WI38 (cell line): ENCODE data around the gene CDR2.

Experiments
- H3K4me3 ChIP-seq: 2 replicates; pipeline ENCODE4 v1.5.1; 2011; ENCODE audit warnings: low read depth, mild to moderate bottlenecking, control low read depth, low read length
- TF ChIP-seq, protein P1 (sequence below): IDR thresholded peaks from 2 replicates; pipeline ENCODE4 v1.5.1; 2012; ENCODE audit warnings: low read depth, mild to moderate bottlenecking, control low read depth, low read length

The CDR2 gene

DNA sequence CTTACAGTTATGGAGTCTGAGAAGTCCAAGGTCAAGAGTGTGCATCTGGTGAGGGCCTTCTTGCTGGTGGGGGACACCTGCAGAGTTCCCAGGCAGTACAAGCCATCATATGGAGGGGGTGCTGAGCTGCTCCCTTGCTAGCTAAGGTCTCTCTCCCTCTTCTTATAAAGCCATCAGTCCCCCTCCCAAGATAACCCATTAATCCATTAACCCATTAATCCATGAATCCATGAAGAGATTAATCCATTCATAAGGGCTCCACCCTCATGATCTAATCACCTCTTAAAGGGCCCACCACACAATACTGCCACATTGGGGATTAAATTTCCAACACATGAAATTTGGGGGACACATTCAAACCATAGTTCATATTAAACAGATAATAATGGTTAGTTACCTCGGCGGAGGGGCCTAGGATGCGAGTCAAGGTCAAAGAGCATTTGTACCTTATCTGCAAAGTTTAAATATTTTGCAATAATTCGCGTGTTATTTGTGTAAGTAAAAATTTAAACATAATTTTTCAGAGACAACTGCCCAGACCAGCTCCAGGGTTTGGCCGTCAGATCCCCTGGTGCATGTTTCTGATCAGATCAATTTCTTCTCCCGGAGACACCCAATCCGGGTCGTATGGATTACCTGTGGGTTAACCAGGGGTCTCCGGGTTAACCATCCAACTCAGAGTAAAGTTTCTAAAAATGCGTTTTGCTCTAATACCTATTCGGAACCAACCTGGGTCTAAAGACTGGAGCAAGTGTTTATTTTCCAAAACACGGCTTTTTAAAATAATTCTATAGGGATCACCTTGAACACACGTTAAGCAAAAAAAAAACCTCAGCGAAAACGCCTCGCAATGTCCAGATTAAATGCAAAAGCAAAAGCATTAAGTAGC lies 78.0 kb downstream of the CDR2 start:
- TF ChIP-seq, protein P1, sequence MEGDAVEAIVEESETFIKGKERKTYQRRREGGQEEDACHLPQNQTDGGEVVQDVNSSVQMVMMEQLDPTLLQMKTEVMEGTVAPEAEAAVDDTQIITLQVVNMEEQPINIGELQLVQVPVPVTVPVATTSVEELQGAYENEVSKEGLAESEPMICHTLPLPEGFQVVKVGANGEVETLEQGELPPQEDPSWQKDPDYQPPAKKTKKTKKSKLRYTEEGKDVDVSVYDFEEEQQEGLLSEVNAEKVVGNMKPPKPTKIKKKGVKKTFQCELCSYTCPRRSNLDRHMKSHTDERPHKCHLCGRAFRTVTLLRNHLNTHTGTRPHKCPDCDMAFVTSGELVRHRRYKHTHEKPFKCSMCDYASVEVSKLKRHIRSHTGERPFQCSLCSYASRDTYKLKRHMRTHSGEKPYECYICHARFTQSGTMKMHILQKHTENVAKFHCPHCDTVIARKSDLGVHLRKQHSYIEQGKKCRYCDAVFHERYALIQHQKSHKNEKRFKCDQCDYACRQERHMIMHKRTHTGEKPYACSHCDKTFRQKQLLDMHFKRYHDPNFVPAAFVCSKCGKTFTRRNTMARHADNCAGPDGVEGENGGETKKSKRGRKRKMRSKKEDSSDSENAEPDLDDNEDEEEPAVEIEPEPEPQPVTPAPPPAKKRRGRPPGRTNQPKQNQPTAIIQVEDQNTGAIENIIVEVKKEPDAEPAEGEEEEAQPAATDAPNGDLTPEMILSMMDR, result no peak
- H3K4me3 ChIP-seq, result peak overlapping the region; percentile 74
